Measurements from ENCODE around the gene POLR3G.

POLR3G gene

GRCh38 chr5:90474235-90475107, at the start of gene POLR3G, which contains the start of gene MBLAC2:
Gene POLR3G (plus strand): TSS chr5:90474864. CDS start chr5:90485568, 10,704 bp downstream.
Gene MBLAC2 (minus strand): TSS chr5:90474771. CDS start chr5:90474292, 479 bp downstream.
- peak; percentile 94 to 96 for DNase-seq

GRCh38 chr5:90434116-90434714, 40.4 kb upstream of the POLR3G start:
- peak; percentile 31 to 32 for DNase-seq

GRCh38 chr5:90437663-90438062, 37.0 kb upstream of the POLR3G start:
- no peak for DNase-seq

GRCh38 chr5:90438100-90438499, 36.6 kb upstream of the POLR3G start:
- DNase-seq, result no peak

- DNase-seq, result no peak
Measured at GRCh38 chr5:90440644-90441043, 34.0 kb upstream of the POLR3G start.

- DNase-seq, result no peak
Measured at GRCh38 chr5:90446961-90447360, 27.7 kb upstream of the POLR3G start.

GRCh38 chr5:90461288-90461687, 13.4 kb upstream of the POLR3G start:
- no peak for DNase-seq

GRCh38 chr5:90472783-90473395, 1.8 kb upstream of the POLR3G start:
- DNase-seq, result no peak

GRCh38 chr5:90473396-90474234, 1.0 kb upstream of the POLR3G start:
- DNase-seq, result peak; percentile 17 to 18

GRCh38 chr5:90475436-90475980, 844 bp downstream of the POLR3G start:
- no peak for DNase-seq

- DNase-seq, result no peak
Measured at GRCh38 chr5:90476391-90476790, 1.7 kb downstream of the POLR3G start.

GRCh38 chr5:90477073-90477472, 2.4 kb downstream of the POLR3G start:
- DNase-seq, result no peak

- no peak for DNase-seq
Measured at GRCh38 chr5:90477621-90478215, 3.1 kb downstream of the POLR3G start.

- no peak for DNase-seq
Measured at GRCh38 chr5:90479611-90480385, 5.1 kb downstream of the POLR3G start.

- no peak for DNase-seq
Measured at GRCh38 chr5:90480699-90481098, 6.0 kb downstream of the POLR3G start.

- no peak for DNase-seq
Measured at GRCh38 chr5:90483206-90483605, 8.5 kb downstream of the POLR3G start.

GRCh38 chr5:90484540-90484939, 9.9 kb downstream of the POLR3G start:
- DNase-seq, result no peak

GRCh38 chr5:90488791-90489190, 14.1 kb downstream of the POLR3G start:
- no peak for DNase-seq

- DNase-seq, result no peak
Measured at GRCh38 chr5:90494043-90494442, 19.4 kb downstream of the POLR3G start.

- DNase-seq, result no peak
Measured at GRCh38 chr5:90495146-90495545, 20.5 kb downstream of the POLR3G start.

- no peak for DNase-seq
Measured at GRCh38 chr5:90503596-90503995, 28.9 kb downstream of the POLR3G start.

Data from activated CD4-positive, alpha-beta T cell treated with anti-CD3 and anti-CD28 coated beads, Interleukin-2, amount 50 U/mL, for 4 hours (primary cell).